HepG2 (cell line): ENCODE results near the gene CAMK2A. TPM values are rescaled to one million over a fixed set of nuclear protein-coding genes. Genes with fewer than 3 reads are reported as not detected.

Experiments
- ATAC-seq: fragments of 200-7000 bp; cut with Tn5 transposase; 3 replicates; pipeline ENCODE4 v1.9.1; 2020; ENCODE audit warnings: mild to moderate bottlenecking, moderate library complexity
- BruUV-seq: library from RNA; stranded (reverse); fragments of 400-500 nt; replicated peaks from 2 replicates; lab custom pipeline; 2021; lab: Mats Ljungman, UMichigan
- CTCF ChIA-PET: fragments of 300-600 bp; formaldehyde crosslinking; extraction: SDS; loops from one replicate; lab custom pipeline; 2021; ENCODE audit warnings: low total read pairs, inconsistent platforms, low intra/inter-chr PET ratio; lab: Yijun Ruan, JAX
- POLR2A ChIA-PET: fragments of 350-600 bp; sonication (Branson Sonifier 250); formaldehyde crosslinking; loops from one replicate; lab custom pipeline; 2020; ENCODE audit warnings: antibody characterized with exemption, inconsistent platforms; lab: Yijun Ruan, JAX
- DNase-seq: peaks from one replicate; pipeline ENCODE4 v3.0.0-alpha.2; 2015; ENCODE audit warnings: low spot score
- FAIRE-seq: peaks from 3 replicates; lab custom pipeline; 2011; peaks lifted over from hg19 to GRCh38; lab: Jason Lieb, UNC
- H2AFZ ChIP-seq: one replicate; pipeline ENCODE4 v1.6.1; 2011; ENCODE audit warnings: low read length, inconsistent platforms
- H3K27ac ChIP-seq: fragments of 300-600 bp; 3 replicates; pipeline ENCODE4 v1.8.0; 2011; ENCODE audit warnings: mixed run types, mild to moderate bottlenecking, mixed read lengths, low read length, inconsistent platforms; ENCODE audit not compliant: insufficient read depth; ENCODE audit errors: extremely low read length
- H3K27me3 ChIP-seq, 2 experiments: fragments of 200-600 bp in 1 of 2; 2 replicates in 1 of 2; 3 replicates in 1 of 2; pipeline versions ENCODE4 v1.6.0 to v1.8.0; 2011; ENCODE audit warnings: low read length in 2 of 2, mild to moderate bottlenecking in 2 of 2, moderate library complexity in 2 of 2, inconsistent platforms in 1 of 2; ENCODE audit not compliant: insufficient read depth in 2 of 2, control insufficient read depth in 1 of 2
- H3K36me3 ChIP-seq, 2 experiments: fragments of 200-600 bp in 1 of 2; replicated peaks in 1 of 2; 2 replicates in 1 of 2; 3 replicates in 1 of 2; pipeline versions ENCODE4 v1.5.1 to v1.8.0; 2011; ENCODE audit warnings: low read length in 2 of 2, inconsistent platforms in 1 of 2; ENCODE audit not compliant: insufficient read depth in 2 of 2, control insufficient read depth in 1 of 2
- H3K4me1 ChIP-seq: 2 replicates; pipeline ENCODE4 v1.5.1; 2012; ENCODE audit warnings: low read length, inconsistent platforms; ENCODE audit not compliant: insufficient read depth
- H3K4me2 ChIP-seq: 2 replicates; pipeline ENCODE4 v1.6.0; 2011; ENCODE audit warnings: low read depth, low read length, inconsistent platforms
- H3K4me3 ChIP-seq, 3 experiments: fragments of 200-600 bp in 1 of 3; sonication (generic), shearing (Covaris generic) in 1 of 3; replicated peaks in 1 of 3; 2 replicates each; pipeline ENCODE4 v1.5.1; 2011 to 2016; ENCODE audit warnings: low read length in 3 of 3, inconsistent platforms in 2 of 3, low read depth in 2 of 3, mild to moderate bottlenecking in 2 of 3, control low read depth in 1 of 3, mixed read lengths in 1 of 3; ENCODE audit not compliant: insufficient read depth in 1 of 3
- H3K79me2 ChIP-seq: one replicate; pipeline ENCODE4 v1.6.1; 2011; ENCODE audit warnings: low read length, inconsistent platforms; ENCODE audit not compliant: insufficient read depth
- H3K9ac ChIP-seq: 2 replicates; pipeline ENCODE4 v1.6.0; 2011; ENCODE audit warnings: mild to moderate bottlenecking, low read depth, low read length, inconsistent platforms; ENCODE audit not compliant: insufficient read depth
- H3K9me3 ChIP-seq: 2 replicates; pipeline ENCODE4 v1.5.1; 2012; ENCODE audit warnings: mild to moderate bottlenecking, low read length
- H4K20me1 ChIP-seq: 2 replicates; pipeline ENCODE4 v1.6.0; 2011; ENCODE audit warnings: inconsistent platforms, mild to moderate bottlenecking, low read length, moderate library complexity; ENCODE audit not compliant: insufficient read depth
- GABPA ChIP-seq, 2 experiments: IDR thresholded peaks; 2 replicates each; pipeline ENCODE4 v1.6.1; 2011 to 2016; ENCODE audit warnings: low read depth in 2 of 2, low read length in 1 of 2, missing biosample characterization in 1 of 2, missing genetic modification characterization in 1 of 2
- GMEB1 ChIP-seq: sonication (generic); formaldehyde crosslinking; IDR thresholded peaks from 2 replicates; pipeline ENCODE4 v1.5.1; 2020; ENCODE audit warnings: missing genetic modification reagents, mild to moderate bottlenecking, borderline replicate concordance
- ZBTB33 ChIP-seq: sonication (generic); formaldehyde crosslinking; IDR thresholded peaks from 2 replicates; pipeline ENCODE4 v1.4.0; 2020; ENCODE audit warnings: missing genetic modification reagents
- ZBTB38 ChIP-seq: sonication (generic); formaldehyde crosslinking; IDR thresholded peaks from 2 replicates; pipeline ENCODE4 v1.5.1; 2020; ENCODE audit warnings: mild to moderate bottlenecking, missing genetic modification reagents
- WGBS: methylation state at CpG from one replicate; pipeline ENCODE4 v1.1.6; 2017; ENCODE audit warnings: low lambda C conversion rate; 5-methylcytosine and 5-hydroxymethylcytosine counted together
- in situ Hi-C: cut with HindIII; loops from 2 replicates; pipeline ENCODE4 v1.10.0; 2017; ENCODE audit warnings: low pct_unique_long_range_greater_than_20kb; ENCODE audit not compliant: extremely low pct_ligation_motif_present
- intact Hi-C: fragments of 100-400 bp; cut with micrococcal nuclease; formaldehyde crosslinking; loops from one replicate; pipeline ENCODE4 v1.10.0; 2022; ENCODE audit not compliant: unreplicated experiment
- polyA plus RNA-seq, 8 experiments: library from polyadenylated mRNA; depleted of rRNA in 3 of 8; stranded (reverse) in 7 of 8; unstranded in 1 of 8; fragments of >200 nt; fragmentation: Illumina TruSeq in 4 of 8; extraction: Trizol in 4 of 8; gene quantifications; 2 replicates each; pipeline versions ENCODE4 v1.2.1 to v1.2.3, GENCODE V29; 2011 to 2016; ENCODE audit warnings: low read depth in 4 of 8, missing spikeins in 1 of 8, mixed read lengths in 1 of 8; ENCODE audit not compliant: insufficient read depth in 1 of 8
- total RNA-seq, 5 experiments: library from RNA; depleted of rRNA; stranded (reverse); fragments of >200 nt; fragmentation: Illumina TruSeq; extraction: Trizol; gene quantifications; 2 replicates each; pipeline ENCODE4 v1.2.3, GENCODE V29; 2016; ENCODE audit warnings: low read depth in 1 of 5
- TF ChIP-seq, protein P1 (sequence below): sonication (generic); formaldehyde crosslinking; IDR thresholded peaks from 2 replicates; pipeline ENCODE4 v1.5.0; 2020; ENCODE audit warnings: mild to moderate bottlenecking, missing genetic modification reagents, moderate library complexity

Gene CAMK2A
- total and polyA plus RNA-seq, 2 of the 13 experiments (the other 11 are each of a cell fraction or from before 2014, with no cell fraction given) = 0.11 TPM; not detected in 1

DNA sequence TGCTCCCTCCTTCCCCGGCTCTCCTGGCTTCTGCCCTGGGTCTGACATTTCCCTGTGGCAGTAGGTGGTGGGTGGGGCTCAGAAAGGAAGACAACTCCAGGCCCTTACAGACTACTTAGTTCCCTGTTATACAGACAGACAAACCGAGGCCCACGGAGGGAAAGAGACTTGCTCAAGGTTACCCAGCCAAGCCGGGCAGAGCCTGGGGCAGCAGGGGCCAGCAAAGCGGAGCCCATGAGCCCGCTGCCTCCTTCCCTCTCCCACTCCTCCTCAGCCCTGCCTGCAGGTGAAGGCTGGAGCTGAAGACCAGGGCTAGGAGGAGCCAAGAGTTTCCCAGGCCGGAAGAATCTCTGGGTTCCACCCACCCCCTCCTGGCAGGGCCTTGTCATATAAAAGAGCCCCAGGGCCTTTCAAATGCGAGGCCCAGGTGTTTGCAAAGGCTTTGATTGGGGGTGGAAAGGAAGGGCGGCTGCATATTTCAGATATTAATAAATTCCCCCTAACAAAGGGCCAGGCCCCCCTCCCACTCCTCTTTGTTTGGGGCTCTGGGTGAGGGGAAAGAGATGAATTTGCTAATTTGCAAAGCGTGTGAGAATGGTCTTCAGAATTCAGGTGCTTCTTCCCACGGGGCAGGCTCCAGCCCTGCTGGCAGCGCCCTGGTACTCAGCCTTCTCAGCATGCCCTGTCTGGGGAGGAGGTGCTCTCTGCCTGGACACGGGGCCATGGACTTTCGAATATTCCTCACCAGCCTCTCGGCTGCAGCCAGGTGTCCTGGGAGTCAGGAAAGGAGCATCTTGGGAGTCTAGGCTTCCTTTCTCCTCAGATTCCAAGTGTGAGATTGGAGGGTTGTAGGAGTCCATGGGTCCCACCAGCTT, 78.2 kb downstream of the CAMK2A start:
- CTCF ChIA-PET = no interaction called here
- no TSS peak for BruUV-seq
- Histone ChIP-seq H3K79me2 (no peaks in the 10 kb centered on the region), H3K4me1 (peaks cover 10% of the 10 kb centered on the region), H2AFZ (no peak overlapping the region), H3K4me2 (no peak overlapping the region), H3K9me3 (no peaks in the 10 kb centered on the region), H3K9ac (no peak overlapping the region), H4K20me1 (no peaks in the 10 kb centered on the region), H3K4me3 (no peak overlapping the region), H3K36me3 (no peaks in the 10 kb centered on the region), H3K27me3 (peaks cover 12 to 76% of the 10 kb centered on the region in 2 experiments; a peak in 4 of 5 replicates), H3K27ac (no peak overlapping the region)
- peak; percentile 9; the same call in 1 of the 3 replicates for ATAC-seq
- 42% methylated on average over 7 of the region's 15 CpGs for WGBS
- intact Hi-C loops = no loop called here
- no peak for DNase-seq
- no peak for FAIRE-seq
- POLR2A ChIA-PET = no interaction called here
- in situ Hi-C loops = no loop called here
- TF ChIP-seq ZBTB38 (CRISPR knock-in tag) (no peak), ZBTB33 (CRISPR knock-in tag) (peak; percentile 50; the same call in 1 of the 2 replicates), GMEB1 (CRISPR knock-in tag) (no peak), GABPA (IDR thresholded peaks at IDR 0.05; ENCODE audit: low read depth, low read length) (no peak), GABPA (CRISPR knock-in tag; IDR thresholded peaks at IDR 0.05; ENCODE audit: low read depth) (no peak)
- TF ChIP-seq, protein P1, sequence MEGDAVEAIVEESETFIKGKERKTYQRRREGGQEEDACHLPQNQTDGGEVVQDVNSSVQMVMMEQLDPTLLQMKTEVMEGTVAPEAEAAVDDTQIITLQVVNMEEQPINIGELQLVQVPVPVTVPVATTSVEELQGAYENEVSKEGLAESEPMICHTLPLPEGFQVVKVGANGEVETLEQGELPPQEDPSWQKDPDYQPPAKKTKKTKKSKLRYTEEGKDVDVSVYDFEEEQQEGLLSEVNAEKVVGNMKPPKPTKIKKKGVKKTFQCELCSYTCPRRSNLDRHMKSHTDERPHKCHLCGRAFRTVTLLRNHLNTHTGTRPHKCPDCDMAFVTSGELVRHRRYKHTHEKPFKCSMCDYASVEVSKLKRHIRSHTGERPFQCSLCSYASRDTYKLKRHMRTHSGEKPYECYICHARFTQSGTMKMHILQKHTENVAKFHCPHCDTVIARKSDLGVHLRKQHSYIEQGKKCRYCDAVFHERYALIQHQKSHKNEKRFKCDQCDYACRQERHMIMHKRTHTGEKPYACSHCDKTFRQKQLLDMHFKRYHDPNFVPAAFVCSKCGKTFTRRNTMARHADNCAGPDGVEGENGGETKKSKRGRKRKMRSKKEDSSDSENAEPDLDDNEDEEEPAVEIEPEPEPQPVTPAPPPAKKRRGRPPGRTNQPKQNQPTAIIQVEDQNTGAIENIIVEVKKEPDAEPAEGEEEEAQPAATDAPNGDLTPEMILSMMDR (CRISPR knock-in tag) = 0 out of 2 replicates have a peak, but pooled peaks have one; percentile 6
- TF ChIP-seq, all 625 proteins: peak for 2
